Stimulated activated CD8-positive, alpha-beta memory T cell treated with anti-CD3 and anti-CD28 coated beads, Interleukin-12 subunit alpha, Interleukin-12 subunit beta, amount 100 ng/mL, for 24 hours (primary cell): Measurements from ENCODE around the gene GAS6.
"Not testable (repeated sequence)": the region's sequence is repeated elsewhere in the genome, so short reads cannot be mapped to it uniquely, and the experiment has no call there.

Experiments used
- DNase-seq: peaks from one replicate; pipeline ENCODE4 v3.0.0-alpha.2; 2020; ENCODE audit errors: extremely low read depth

GAS6 gene

DNA sequence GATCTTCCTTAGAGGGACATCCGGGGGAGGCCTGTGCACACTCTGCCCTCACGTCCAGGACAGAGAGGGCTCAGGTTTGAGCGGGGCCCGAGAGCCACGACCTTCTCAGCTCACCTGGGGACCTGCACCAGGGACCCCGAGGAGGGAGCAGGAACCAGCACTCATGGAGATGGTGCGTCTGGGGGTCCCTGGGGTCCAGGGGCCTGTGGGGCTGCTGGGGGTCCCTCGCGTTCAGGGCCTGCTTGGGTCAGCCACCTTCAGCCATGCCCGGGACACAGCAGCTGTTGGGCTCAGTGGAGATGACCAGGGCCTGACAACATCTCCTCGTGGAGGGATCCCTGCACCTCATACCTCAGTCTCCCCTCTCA, 57.8 kb downstream of the GAS6 start:
- DNase-seq, result no peak

DNA sequence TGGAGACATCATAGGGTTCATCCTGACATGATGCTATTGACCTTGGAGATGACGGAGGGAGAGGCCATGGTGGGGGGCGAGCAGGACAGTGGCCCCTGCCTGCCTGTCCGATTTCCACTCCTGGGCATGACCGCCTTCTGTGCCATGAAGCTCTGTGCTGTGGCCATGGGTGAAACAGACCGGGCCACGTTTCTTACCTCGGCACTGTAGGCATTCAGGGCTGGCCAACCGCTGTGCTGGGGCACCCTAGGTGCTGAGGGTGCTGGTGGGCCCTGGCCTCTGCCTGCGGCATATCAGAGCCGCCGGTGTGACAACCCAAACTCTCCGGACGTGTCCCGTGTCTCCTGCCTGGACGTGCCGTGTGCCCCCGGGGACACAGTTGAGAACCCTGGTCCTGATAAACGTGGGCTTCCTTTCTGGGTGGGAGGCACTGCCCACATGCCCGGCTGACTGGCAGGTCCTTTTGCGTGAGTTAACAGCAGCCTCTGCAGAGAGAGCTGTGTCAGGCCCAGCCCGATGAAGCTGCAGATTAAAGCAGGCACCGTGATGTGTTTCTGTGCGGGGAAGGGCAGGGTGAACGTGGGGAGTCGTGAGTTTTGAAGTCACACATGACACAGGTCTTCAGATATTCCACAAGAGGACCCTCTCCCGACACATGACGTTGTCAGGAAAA, 58.3 kb downstream of the GAS6 start:
- DNase-seq, result no peak

DNA sequence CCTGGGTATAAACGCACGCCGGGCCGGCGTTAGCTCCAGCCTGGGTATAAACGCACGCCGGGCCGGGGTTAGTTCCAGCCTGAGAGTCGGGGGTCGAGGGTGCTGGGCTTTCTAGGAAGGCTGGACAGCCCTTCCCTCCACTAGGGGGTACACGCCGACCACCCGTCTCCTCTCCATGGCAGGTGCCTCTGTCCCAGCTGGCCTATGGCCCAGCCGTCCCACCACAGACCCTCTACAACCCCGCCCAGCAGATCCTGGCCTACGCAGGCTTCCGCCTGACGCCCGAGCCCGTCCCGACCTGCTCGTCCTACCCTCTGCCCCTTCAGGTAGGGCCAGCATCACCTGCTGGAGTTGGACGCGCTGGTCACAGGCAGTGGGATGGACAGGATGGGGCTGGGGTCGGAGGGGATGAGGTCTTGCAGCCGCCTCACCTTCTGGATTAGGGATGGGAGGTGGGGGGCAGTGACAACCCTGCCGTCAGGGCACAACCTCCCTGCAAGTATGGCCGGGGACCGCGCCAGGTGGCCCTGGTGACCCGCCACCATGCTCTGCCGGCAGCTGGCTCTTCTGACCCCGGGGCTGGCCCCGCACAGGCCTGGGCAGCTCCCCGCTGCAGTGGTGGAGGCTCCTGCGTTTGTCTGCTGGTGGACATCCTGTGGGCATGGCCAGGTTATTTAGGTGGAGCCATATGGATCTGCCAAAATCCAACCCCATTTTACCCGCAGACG, 59.0 kb downstream of the GAS6 start:
- DNase-seq, result no peak

DNA sequence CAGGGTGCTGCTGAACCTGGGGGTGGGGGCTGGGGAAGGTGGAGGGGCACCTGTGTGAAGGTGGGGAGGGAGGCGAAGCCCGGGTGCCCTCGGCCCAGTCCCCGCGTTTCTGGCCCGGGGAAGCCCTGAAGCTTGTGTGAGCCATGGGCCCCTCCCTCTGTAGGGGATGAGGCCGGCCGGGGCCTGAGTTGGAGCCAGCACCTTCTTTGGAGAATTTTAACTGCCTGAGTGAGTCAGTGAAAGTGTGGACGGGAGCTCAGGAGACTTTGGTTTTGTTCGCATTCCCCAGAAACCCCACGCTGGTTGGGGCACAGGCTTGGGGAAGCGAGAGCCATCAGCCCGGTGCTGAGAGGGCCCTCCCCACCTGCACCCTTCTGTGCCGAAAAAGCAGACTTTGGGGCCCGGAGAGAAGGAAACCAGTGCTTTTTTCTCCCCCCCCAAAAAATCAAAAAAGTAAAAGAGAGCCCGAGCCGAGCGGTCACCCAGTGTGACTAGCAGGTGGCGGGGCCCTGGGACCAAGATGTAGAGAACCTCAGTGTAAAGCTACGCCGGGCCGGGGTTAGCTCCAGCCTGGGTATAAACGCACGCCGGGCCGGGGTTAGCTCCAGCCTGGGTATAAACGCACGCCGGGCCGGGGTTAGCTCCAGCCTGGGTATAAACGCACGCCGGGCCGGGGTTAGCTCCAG, 59.7 kb downstream of the GAS6 start:
- DNase-seq, result no peak

DNA sequence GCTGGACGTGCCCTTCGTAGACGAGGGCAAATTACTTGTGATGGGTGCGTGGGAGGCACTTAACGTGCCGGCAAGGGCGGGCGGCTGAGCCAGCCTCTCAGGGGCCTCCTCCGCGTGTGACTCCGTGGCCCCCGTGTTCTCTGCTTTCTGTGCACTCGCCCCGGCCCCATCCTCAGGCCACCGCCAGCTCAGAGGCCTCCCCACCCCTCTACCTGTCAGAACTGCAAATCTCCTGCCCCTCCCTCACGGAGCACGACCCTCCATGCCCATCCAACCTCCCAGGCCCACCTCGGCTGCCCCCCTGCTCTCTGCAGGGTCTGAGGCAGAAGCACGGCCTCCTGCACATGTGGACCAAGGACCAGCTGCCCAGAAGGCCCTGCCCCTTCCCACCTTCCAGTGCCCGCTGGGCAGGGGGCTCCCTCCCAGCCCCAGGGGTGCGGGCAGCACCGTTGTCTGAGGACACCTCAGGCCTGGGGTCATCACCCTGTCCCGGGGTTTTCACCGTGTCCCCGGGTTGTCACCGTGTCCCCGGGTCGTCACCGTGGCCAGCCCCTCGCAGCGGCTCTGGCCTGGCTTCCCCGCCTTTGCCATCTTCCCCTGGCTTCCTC, 60.4 kb downstream of the GAS6 start:
- DNase-seq, result no peak

DNA sequence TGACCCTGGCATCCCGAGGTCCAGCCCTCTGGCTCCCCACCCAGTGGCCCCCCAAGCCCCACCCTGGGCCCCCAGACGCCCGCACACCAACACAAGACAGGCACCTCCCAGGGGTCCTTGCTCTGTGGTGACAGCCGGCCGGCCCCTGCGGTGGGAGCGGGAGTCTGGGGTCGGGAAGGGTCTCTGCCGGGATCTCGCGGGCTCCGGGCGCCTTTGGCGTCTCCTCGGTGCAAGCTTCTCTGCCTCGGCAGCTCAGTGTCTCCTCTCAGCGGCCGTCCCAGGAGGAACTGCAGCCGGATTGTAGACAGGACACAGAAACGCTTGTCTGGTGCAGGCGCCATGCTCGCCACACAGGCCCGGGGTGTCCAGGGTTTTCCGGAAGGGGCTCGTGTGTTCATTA, 61.1 kb downstream of the GAS6 start:
- DNase-seq, result no peak

DNA sequence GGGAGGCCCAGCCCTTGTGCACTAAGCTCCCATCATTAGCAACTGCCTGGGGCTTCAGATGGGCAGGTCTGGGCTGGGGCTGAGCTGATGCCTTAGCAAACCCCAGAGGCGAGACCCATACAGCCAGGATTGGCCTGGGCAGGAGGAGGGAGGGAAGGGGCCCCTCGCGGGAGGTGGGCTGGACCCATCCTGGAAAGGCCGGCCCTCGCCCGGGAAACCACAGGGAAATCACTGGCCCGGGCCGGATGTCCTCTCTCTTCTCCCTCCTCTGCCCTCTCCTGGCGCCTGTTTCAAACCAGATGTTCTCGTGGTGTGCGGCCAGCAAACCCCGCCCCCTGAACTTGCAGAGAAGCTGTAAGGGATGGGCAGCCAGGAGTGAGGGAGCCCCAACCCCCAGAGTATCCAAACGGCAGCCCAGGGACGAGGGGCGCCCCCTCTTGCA, 61.8 kb downstream of the GAS6 start:
- no peak for DNase-seq

DNA sequence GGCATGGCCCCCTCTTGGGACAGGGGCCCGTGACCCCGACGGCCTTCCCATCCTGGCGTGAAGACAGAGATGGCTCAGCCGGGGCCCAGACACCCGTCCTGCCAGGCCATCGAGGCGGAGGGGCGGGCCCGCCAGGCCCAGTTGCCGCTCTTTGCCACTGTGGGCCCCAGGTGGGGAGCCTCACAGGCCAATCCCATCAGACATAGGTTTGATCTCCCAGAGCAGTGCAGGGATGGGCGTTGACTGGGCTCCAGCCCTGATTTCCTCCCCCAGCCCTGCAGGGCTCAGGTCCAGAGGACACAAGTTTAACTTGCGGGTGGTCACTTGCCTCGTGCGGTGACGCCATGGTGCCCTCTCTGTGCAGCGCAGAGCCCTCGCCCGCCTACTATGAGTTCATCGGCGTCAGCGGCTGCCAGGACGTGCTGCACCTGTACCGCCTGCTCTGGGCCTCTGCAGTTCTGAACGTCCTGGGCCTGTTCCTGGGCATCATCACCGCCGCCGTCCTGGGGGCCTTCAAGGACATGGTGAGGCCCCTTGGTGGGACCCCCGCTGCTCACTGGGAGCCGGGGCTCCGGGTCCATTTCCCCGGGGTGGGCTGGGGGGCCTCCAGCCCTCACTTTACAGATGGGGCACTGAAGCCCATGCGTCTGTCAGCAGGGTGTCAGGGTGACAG, 62.5 kb downstream of the GAS6 start:
- no peak for DNase-seq

DNA sequence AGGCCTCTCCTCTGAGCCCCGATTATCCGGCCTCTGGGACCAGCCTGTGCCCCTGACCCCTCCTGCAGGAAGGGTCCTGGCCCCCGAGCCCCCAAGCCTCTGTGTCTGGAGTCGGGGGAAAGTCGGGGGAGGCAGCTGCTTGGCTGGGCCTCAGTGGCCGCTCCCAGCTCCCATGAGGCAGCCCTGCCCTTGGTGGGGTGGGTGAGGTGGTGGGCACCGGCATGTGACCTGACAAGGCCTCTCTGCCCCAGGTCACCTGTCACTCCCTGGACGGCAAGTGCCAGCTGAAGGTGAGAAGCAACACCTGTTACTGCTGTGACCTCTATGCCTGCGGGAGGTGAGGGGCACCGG, 63.3 kb downstream of the GAS6 start:
- no peak for DNase-seq

DNA sequence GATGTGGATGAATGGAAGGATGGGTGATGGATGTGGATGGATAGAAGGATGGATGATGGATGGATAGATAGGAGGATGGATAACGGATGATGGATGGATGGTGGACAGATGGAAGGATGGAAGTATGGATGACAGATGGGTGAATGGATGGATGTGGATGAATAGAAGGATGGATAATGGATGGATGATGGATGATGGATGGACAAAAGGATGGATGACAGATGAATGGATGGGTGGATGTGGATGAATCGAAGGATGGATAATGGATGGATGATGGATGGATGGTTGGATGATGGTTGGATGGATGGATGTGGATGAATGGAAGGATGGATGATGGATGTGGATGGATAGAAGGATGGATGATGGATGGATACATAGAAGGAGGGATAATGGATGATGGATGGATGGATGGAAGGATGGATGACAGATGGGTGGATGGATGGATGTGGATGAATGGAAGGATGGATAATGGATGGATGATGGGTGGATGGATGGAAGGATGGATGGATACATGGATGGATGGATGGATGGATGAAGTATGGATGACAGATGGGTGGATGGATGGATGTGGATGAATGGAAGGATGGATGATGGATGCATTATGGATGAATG, 65.6 kb downstream of the GAS6 start:
- DNase-seq, result no peak

DNA sequence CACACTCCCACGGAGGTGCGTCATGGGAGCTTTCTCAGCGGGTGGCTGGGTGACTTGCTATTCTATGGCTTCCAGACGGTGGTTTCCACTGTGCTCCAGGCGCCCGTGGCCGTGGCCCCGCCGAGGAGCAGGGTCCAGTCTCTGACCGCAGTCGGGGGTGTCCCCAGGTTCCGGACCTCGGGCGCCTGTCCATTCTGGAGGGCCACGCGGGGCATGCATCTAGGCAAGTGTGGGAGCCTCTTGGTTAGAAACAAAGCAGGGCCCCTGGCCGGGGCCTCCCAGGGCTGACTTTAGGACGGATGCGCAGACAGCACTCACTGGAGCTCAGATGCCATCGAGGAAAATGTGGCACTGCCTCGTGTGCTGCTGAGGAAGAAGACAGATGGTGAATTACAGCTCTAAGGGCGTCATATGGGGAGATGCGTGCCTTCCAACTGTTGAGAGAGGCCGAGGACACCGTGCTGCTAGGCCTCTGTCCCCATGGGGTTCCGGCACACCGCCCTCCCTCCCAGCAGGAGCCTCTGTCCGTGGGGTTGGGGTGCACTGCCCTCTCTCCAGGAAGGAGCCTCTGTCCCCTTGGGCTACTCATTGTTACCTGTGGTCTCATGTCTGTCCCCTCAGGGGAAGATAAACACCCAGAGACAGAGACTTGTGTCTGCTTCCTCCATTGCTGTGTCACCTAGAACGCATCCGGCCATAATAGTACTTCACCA, 66.8 kb downstream of the GAS6 start:
- no peak for DNase-seq

DNA sequence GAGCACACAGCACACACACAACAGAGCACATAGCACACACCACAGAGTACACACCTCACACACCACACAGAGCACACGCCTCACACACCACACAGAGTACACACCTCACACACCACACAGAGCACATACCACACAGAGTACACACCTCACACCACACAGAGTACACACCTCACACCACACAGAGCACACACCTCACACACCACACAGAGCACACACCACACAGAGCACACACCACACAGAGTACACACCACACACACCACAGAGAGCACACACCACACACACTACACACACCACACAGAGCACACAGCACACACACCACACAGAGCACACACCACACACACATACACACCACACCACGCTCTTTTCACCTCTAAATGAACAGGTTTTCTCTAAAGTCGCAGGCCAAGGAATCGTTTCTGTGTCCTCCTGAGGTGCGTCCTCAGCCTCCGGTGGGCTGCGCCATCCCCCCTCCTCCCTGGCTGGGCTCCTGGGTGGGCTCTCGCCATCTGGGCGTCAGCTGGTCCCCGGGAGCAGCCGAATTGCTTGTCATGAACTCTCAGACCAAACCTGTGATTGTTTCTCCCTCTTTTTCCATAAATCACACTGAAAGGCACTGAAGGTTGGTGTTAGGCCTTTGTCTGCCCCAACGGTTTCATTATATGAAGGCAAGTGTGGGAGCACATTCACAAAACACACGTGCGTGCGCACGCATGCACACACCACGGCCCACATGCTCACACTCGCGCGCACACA, 67.5 kb downstream of the GAS6 start:
- no peak for DNase-seq

DNA sequence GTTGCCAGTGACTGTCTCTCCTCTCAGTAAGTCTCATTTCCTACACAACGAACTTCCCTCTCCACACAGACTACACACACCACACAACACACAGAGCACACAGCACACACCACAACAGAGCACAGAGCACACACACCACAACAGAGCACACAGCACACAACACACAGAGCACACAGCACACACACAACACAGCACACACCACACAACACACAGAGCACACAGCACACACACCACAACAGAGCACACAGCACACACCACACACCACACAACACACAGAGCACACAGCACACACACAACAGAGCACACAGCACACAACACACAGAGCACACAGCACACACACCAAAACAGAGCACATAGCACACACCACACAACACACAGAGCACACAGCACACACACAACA, 68.5 kb downstream of the GAS6 start:
- not testable (repeated sequence) for DNase-seq

DNA sequence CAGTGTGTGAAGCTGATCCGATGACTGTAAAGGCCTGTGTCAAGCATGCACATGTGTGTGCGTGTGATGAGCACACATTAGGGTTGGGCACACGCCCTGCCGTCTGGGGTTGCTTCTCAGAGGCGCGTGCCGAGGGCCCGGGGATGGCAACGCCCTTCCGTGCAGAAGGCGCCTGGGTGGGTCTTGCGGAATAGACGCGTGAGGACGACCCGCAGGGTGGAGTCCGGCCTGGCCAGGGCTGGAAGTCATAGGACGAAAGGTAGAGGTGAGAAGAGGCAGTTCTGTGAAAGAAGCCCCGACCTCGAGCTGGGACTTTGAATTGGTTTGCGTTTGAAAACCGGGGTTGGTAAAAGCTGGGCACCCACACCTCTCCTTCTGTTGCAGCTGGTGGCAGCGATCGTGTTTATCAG, 69.1 kb downstream of the GAS6 start:
- DNase-seq, result no peak

DNA sequence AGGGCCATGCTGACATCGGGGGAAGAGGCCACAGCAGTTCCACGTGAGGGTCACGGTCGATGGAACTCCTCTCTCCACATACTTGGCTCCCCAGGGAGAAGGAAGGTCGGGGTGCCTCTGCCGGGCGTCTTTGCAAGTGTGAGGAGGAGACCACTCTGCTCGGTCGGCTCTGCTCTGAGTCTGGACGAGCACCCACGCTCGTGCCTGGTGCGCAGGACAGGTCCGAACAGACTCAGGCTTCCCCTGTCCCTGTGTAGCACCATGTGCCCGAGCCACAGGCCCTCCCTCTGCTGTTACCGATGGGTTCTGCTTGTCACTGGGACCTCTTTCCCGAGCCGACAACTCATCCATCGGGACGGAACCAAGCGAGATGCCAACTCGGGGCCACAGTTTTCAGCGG, 69.8 kb downstream of the GAS6 start:
- no peak for DNase-seq

DNA sequence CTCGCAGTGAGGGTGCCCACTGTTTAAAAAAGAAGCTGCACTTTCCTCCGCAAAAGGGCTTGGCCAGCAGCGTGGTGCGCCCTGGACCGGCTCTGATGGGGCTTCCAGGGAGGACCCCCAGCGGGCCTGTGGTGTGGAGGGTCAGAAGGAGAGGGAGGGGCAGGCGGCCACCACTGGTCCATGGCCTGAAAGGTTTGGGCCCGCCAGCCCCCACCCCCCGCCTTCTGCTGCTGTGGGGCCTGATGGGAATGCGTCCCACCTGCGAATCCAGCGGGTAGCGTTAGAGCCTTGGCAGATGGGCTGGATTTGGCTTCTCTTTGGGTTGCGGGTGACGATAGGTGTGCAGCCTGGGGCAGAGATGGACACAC, 70.2 kb downstream of the GAS6 start:
- DNase-seq, result no peak

DNA sequence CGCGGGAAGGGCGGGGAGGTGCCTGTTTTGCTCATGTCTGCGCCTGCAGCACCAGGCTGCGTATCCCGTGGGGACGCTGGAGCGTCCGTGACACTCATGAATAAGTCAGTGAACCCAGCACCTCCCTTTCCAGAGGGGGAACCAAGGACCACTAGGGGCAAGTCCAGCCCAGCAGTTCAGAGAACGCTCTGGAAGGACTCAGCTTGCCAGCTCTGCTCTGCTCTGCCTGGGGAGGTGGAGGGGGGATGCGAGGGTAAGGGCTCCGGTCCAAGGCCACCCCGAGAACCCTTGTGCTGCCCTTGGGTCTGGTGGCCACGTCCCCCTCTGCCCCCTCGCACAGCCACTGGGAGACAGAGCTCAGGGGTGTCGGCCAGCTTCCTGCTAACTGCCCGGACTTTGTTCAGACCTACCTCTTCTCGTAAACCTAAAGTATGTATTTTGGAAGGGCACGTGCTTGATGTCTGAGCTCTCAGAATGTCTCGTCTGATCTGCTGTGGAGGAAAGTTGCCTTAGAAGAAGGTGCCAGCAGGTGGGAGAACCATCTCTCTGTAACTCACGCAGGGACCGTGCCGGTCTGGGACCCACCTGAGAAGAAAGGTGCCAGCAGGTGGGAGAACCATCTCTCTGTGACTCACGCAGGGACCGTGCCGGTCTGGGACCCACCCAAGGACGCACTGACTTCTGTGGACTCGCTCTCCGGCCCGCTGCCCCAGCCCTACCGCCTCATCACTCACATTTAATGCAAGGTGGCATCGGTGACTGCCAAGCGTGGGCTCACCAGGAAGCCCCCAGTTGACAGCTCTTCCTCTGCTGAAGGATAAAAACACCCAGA, 70.8 kb downstream of the GAS6 start:
- DNase-seq, result no peak

DNA sequence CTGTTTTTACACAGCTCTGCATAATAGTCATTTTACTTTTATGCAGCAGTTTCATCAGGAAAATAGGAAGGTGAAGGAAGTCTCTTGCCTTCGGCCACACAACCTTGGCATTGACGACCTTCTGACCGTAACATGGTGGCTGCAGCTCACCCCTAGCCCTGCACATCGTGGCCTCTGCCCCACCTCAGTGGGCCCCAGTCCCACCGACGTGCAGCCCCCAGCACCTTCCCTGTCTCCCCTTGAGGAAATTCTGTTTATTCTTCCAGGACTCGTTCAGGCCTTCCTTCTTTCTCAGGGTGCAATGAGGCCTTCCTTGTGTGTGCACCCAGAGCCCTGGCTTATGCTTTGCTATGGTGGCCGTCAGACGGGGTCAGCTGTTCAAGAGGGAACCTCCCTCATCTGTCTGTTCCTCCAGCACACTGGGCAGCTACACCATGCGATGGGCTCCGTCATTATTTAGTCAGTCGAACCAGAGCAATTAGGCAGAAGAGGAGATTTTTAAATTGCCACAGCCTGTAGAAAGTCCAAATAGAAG, 71.6 kb downstream of the GAS6 start:
- DNase-seq, result no peak

DNA sequence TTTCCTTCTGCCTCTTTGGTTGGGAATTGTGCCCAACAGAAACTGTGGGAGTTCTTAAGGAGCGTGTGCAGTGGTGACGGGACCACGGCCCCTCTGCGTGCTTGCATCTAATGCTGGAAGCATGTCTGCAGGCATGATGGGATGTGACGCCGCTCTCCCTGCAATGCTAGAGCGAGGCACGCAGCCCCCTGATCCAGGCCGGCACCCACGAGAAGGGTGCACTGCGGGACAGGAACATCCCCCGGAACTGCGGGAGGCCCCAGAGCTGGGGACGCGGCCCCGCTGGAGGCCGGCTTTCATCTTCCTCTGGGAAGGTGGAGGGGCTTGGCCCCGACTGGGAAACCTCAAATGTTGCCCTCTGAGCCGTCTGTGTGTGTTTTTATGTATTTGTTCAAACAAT, 72.1 kb downstream of the GAS6 start:
- no peak for DNase-seq
